Activated B cell treated with CpG ODN at 0.5 μM for 24 hours (primary cell): ENCODE results near the gene ANXA2R. TPM values are rescaled to one million over a fixed set of nuclear protein-coding genes. Genes with fewer than 3 reads are reported as not detected.
A peak's percentile ranks its signal among the peaks of the same experiment; 100 is the strongest.

Experiments used
- ATAC-seq: fragments of 200-7000 bp; cut with Tn5 transposase; one replicate; pipeline ENCODE4 v1.10.0; 2021; ENCODE audit warnings: low read depth, mild to moderate bottlenecking, moderate library complexity
- CTCF ChIA-PET: fragments of 350-600 bp; sonication (Branson Sonifier 250); formaldehyde crosslinking; loops from one replicate; lab custom pipeline; 2021; ENCODE audit warnings: antibody characterized with exemption; lab: Charles Lee
- POLR2A ChIA-PET: fragments of 350-600 bp; sonication (Branson Sonifier 250); formaldehyde crosslinking; loops from one replicate; lab custom pipeline; 2021; ENCODE audit warnings: antibody characterized with exemption; lab: Charles Lee
- DNase-seq: peaks from one replicate; pipeline ENCODE4 v3.0.0; 2022
- H3K27ac Mint-ChIP-seq: one replicate; pipeline ENCODE4 v1.8.0; 2020; ENCODE audit warnings: mixed read lengths
- H3K27me3 Mint-ChIP-seq: one replicate; pipeline ENCODE4 v1.8.0; 2021; ENCODE audit warnings: mixed read lengths
- H3K36me3 Mint-ChIP-seq: one replicate; pipeline ENCODE4 v1.8.0; 2021; ENCODE audit warnings: low read depth, mixed read lengths
- H3K4me1 Mint-ChIP-seq: one replicate; pipeline ENCODE4 v1.8.0; 2021; ENCODE audit warnings: mixed read lengths
- H3K4me3 Mint-ChIP-seq: one replicate; pipeline ENCODE4 v1.8.0; 2020; ENCODE audit warnings: mild to moderate bottlenecking, mixed read lengths
- H3K9me3 Mint-ChIP-seq: one replicate; pipeline ENCODE4 v1.8.0; 2020; ENCODE audit warnings: mixed read lengths
- intact Hi-C: fragments of 100-400 bp; cut with micrococcal nuclease; formaldehyde crosslinking; loops from one replicate; pipeline ENCODE4 v1.15.1; 2024
- total RNA-seq: library from RNA; stranded (reverse); gene quantifications from 2 replicates; pipeline ENCODE4 v1.2.3, GENCODE V29; 2022
- TF ChIP-seq, protein P1 (sequence below): fragments of 200-600 bp; IDR thresholded peaks from one replicate; pipeline ENCODE4 v1.8.0; 2022; ENCODE audit warnings: antibody characterized with exemption, mild to moderate bottlenecking

ANXA2R gene
- total RNA-seq, 1 donor from 2014 or later, result 7.9 TPM

DNA sequence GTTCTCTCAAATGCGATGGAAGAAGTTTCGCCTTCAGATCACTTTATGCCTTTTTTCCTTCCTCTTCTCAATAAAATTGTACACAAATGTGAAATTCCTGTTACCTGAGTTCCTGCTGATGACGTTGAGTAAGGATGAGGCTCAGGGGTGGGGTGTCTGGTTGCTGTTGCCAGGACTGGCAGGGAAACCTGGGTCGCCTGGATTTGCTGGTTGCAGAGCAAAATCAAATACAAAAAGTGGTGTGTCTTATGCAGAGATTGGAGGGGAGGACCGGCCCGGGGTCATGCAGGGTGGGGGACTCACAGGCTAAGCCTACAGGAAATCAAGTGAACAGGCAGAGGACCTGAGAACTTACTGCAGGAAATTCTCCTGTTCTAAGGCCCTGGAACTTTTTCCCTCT is 39.2 kb downstream of the ANXA2R start:
- no peak for DNase-seq
- CTCF ChIA-PET, result no interaction called here
- peaks cover 11% of the 10 kb centered on the region for H3K4me1 Mint-ChIP-seq
- no peaks in the 10 kb centered on the region for H3K9me3 Mint-ChIP-seq
- no peak for ATAC-seq
- H3K4me3 Mint-ChIP-seq, result no peak overlapping the region
- TF ChIP-seq, protein P1, sequence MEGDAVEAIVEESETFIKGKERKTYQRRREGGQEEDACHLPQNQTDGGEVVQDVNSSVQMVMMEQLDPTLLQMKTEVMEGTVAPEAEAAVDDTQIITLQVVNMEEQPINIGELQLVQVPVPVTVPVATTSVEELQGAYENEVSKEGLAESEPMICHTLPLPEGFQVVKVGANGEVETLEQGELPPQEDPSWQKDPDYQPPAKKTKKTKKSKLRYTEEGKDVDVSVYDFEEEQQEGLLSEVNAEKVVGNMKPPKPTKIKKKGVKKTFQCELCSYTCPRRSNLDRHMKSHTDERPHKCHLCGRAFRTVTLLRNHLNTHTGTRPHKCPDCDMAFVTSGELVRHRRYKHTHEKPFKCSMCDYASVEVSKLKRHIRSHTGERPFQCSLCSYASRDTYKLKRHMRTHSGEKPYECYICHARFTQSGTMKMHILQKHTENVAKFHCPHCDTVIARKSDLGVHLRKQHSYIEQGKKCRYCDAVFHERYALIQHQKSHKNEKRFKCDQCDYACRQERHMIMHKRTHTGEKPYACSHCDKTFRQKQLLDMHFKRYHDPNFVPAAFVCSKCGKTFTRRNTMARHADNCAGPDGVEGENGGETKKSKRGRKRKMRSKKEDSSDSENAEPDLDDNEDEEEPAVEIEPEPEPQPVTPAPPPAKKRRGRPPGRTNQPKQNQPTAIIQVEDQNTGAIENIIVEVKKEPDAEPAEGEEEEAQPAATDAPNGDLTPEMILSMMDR, result no peak
- intact Hi-C loops, result no loop called here
- POLR2A ChIA-PET, result no interaction called here
- H3K27ac Mint-ChIP-seq, result no peak overlapping the region
- H3K36me3 Mint-ChIP-seq, result no peaks in the 10 kb centered on the region
- H3K27me3 Mint-ChIP-seq, result peaks cover 20% of the 10 kb centered on the region

DNA sequence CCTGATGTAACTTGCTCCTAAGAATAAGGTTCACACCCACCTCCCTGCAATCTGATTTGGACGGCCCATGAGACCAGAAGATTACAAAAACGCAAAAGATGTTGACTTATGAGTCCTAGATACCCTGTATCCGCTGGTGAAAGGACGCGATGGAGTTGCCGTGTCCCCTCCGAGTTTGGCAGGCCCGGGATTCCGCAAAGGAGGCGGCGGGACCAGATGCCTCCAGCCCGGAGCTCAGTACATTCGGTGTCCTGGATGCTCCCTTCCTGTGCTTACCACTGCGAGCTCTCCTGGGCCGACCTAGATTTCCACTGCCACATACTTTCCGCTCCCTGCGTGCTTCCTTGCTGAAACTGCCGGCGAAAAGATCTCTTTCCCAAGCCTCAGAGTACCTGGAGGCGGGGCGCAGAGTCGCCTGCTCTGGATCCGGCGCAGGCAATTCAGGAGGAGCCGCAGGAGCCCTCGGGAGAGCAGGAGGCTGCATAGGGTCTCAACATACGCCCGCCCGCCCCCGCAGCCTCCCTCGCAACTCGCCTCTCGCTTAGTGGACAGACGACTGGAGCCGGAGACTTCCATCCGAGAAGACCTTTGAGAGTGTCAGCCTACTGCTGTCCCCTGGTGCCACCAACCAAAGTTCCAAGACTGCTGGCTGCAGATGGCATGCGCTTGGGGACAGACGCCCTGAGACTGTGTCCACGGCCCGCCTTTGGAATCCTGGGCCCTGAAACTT is 39.8 kb downstream of the ANXA2R start:
- H3K27me3 Mint-ChIP-seq, result peaks cover 20% of the 10 kb centered on the region
- CTCF ChIA-PET, result no interaction called here
- H3K4me1 Mint-ChIP-seq, result peaks cover 14% of the 10 kb centered on the region
- POLR2A ChIA-PET, result no interaction called here
- no peak for ATAC-seq
- intact Hi-C loops, result no loop called here
- TF ChIP-seq, protein P1, result no peak
- DNase-seq, result no peak
- no peak overlapping the region for H3K27ac Mint-ChIP-seq
- H3K4me3 Mint-ChIP-seq, result peak overlapping the region; percentile 56
- H3K9me3 Mint-ChIP-seq, result no peaks in the 10 kb centered on the region
- H3K36me3 Mint-ChIP-seq, result peaks cover under 1% of the 10 kb centered on the region

DNA sequence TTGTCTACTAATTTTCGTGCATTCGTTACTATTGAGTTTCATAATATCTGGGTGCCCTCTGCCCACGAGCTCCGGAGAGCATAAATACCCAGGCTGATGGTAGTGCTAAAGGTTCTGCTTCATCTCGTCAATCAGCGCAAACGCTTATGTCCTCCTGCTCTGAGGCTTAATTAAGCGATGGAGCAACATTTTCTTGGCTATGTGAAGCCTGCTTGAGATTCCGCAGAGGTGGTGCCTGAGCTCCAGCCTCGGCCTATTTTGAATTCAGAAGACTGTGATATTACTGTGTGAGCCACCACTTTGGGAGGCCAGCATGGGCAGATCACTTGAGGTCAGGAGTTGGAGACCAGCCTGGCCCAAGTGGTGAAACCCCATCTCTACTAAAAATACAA is 44.8 kb downstream of the ANXA2R start:
- intact Hi-C loops, result loop anchor here (1.0 kb wide), 4 partner anchors 13 to 110 kb away; partner anchors contain the start of gene ANXA2R
- no peak for DNase-seq
- Mint-ChIP-seq H3K9me3 (no peaks in the 10 kb centered on the region), H3K4me1 (peaks cover 34% of the 10 kb centered on the region), H3K36me3 (peaks cover 32% of the 10 kb centered on the region), H3K27me3 (peaks cover 9% of the 10 kb centered on the region), H3K4me3 (peak overlapping the region; percentile 99), H3K27ac (peak overlapping the region; percentile 100)
- no peak for ATAC-seq
- CTCF ChIA-PET, result interaction anchor here (1.4 to 6.5 kb wide), 6 partner anchors 13 to 86 kb away, joined by 4 to 86 read pairs (median 54); no protein-coding TSS in a partner anchor
- POLR2A ChIA-PET, result interaction anchor here (0.5 to 10.8 kb wide), 11 partner anchors 8 to 488 kb away, joined by 3 to 400 read pairs (median 11); partner anchors contain the start of genes ANXA2R and TMEM267
- TF ChIP-seq, protein P1, result no peak

DNA sequence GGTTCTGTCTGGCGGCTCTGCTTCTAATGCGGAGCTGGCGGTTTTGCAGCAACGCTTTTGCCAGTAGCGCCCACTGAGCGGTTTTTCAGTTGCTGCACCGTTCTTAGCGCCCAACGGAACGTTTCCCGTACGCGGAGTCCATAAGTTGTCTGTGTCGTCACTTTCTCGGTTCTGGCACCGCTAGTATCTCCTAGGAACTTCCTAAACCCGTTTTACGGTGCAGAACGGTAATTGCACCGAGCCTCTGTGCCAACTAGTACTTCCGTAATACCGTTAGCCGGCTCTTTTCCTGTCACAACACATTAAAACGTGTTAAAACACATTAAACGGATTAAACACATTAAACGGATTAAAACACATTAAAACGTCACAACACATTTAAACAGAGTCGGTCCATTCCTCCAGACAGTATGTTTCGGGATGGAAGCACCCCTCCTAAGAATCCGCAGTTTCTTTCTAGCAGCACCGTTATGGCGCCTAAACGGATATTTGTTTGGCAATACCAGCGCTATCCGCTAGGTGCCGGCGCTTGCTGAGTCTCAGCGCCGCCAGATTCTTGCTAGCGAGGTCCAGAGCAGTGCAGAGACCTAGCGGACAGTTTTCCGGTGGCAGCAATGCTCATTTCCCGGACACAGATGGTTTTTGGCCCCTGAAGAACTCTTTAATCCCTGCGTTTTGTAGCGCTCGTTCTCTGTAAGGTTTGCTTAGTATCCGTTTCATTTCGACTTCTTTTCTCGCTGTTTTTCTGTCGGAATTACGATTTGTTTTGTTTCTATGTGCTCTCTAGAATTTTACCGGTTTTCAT is 45.4 kb downstream of the ANXA2R start:
- DNase-seq (peak; percentile 72), ATAC-seq (peak; percentile 66)
- Mint-ChIP-seq H3K4me1 (peaks cover 34% of the 10 kb centered on the region), H3K9me3 (no peaks in the 10 kb centered on the region), H3K27me3 (peaks cover 3% of the 10 kb centered on the region), H3K36me3 (peaks cover 32% of the 10 kb centered on the region), H3K27ac (peak overlapping the region; percentile 100), H3K4me3 (peak overlapping the region; percentile 99)
- TF ChIP-seq, protein P1, result peak; percentile 89
- CTCF ChIA-PET, result interaction anchor here (1.1 to 6.5 kb wide), 9 partner anchors 13 to 126 kb away, joined by 3 to 86 read pairs (median 22); partner anchors contain the start of gene ZNF131
- intact Hi-C loops, result loop anchor here (1.0 to 5.0 kb wide), 5 partner anchors 14 to 608 kb away; partner anchors contain the start of genes ANXA2R and NNT
- POLR2A ChIA-PET, result interaction anchor here (0.5 to 10.8 kb wide), 20 partner anchors 8 to 609 kb away, joined by 3 to 400 read pairs (median 8); partner anchors contain the start of genes ANXA2R, HMGCS1, TMEM267 and ZNF131
